GM18868 (cell line): ENCODE data around the gene TNFRSF18.

Experiments
- ATAC-seq: cut with Tn5 transposase; IDR thresholded peaks from one replicate; pipeline ENCODE4 v1.9.1; 2021; ENCODE audit warnings: mild to moderate bottlenecking, moderate library complexity; ENCODE audit not compliant: unreplicated experiment

TNFRSF18 gene

DNA sequence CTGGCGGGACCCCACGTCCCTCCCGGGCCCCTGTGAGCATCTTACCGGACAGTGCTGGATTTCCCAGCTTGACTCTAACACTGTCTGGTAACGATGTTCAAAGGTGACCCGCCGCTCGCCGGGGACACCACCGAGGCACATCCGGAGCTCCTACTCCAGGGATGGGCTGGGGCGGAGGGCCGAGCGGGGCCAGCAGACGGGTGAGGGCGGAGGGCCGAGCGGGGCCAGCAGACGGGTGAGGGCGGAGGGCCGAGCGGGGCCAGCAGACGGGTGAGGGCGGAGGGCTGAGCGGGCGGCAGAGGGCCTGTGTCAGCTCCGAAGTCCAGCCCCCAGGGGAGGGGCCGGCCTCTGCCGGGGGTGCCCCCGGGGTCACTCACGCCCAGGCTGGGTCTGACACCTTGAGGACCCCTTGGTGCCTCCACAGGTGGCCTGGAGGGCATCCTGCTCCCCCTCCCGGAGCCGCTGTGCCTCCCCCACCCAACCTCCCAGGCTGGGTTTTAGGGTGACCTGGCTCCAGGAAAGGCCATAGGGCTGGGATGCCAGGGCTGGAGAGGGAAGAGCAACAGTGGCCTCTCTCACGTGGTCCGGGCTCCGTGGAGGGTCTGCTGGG lies 38.4 kb downstream of the TNFRSF18 start:
- ATAC-seq, result no peak

DNA sequence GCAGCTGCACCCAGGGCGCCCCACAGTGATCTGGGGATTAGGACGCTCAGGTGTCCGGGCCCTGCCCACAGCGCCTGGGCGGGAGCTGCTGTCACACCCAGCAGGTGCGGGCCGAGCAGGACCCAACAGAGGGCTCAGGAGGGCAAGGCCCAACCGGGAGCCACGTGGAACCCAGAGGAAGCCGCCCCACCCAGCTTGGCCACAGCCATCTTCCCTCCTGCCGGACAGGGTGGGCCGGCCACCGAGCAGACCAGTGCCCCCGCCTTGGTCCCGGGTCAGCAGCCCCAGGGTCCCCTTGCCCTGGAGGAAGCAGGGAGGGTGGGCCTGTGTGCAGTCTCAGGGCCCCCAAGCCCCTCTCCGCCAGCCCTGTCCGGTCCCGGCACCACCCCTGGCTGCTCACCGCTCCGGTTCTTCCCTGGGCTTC lies 39.0 kb downstream of the TNFRSF18 start:
- no peak for ATAC-seq

DNA sequence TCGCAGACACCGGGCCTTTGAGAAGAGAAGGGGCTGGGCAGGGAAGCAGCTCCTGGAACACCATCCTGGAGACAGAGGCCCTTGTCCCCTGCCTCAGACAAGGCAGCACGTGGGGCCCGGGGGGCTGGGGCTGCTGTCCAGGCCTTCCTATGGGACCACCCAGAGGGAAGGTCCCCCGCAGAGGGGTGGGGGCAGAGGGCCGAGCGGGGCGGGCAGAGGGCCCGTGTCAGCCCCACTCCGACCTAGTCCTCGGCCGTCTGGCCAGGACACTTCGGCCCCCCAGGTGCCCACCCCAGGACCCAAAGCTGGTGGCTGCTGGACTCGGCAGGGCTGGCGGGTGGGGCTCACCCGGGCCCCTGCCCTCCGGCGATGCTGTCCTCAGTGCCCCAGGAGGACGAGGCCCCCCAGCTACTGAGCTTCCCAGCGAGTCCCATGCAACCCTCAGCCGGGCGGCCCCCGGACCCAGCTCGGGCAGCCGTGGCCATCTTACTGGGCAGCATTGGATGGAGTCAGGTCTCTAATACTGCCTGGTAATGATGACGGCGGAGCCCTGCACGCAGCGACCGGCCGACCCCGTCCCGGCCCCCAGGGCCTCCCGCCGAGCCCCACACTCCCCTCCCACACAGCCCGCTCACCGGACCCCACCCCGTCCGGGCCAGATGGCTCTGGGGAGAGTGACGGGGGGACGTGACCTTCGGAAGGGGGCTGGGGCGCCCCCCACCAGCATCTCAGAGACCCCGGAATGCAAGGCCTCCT lies 39.6 kb downstream of the TNFRSF18 start:
- ATAC-seq, result no peak

DNA sequence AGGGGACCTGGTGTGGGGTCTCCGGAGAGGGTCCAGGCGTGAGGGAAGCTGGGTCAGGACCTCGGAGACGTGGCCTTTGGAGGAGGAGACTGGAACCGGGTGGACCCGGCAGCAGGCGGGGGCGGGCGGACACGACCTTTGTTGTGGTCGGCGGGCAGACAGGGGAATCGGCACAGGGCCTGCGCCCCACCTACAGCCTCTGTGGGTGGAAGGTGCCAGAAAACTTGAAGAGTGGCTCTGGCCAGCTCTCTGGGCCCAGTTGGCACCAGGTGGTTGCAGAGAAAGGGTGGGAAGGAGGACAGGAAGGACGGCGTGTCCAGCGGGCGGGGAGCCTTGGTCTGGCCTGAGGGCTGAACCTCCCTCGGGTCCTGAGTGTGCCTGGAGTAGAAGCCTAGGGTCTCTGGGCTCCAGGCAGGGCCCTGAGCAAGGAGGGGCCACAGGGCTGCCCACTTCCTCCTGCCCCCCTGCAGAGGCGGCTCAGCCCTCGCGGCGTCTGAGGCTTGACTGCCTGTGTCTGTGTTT lies 40.4 kb downstream of the TNFRSF18 start:
- no peak for ATAC-seq

DNA sequence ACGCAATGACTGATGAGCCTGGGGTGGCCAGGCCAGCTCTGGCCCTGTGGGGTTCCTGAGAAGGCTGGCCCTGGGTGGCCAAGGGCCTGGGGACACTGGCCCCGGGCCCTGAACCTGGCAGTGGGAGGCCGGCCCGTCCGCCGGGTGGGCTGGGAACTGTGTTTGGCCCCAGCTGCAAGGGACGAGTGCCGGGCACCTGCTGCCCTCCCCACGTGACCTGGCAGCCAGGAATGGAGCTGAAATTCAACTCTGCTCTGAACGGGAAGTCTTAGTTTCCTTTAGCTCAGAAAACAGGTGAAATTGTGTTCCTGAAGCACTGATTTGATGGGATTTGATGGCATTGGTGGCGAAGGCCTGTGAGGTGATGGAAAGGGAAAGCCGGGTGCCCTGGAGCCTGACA lies 40.9 kb downstream of the TNFRSF18 start:
- no peak for ATAC-seq

DNA sequence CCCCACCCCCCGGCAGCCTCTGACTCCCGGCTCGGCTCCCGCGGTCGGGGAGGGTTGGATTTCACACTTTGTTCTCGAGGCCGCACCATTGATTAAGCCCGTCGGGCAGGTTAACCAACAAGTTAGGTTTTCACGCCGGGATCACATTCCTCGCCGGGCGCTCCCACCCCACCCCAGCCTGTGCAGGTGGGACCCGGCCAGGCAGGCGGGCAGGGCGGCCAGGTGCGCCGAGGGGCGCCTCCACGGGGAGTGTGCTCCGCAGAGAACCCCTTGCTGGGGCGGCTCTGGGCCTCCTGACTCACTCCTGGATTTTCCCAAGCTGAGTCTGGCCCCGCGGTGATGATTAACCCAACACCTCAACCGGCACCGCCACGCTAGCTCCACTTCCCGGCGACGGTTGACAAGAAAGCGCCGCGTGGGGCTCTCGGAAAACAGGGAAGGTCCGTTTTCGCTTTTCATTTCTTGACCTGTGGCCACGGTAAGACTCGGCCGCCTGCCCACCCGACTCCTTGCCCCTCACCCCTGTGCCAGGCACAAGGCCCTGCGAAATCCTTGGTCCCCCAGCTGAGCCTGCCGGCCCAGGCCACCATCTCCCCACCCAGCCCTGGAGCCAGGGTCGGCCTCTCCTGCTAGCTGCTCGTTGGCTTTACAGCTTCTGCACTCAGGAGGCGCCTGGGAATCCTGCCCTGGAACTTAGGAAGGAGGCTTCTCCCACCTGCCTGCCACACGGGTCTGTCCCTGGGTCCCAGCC lies 41.5 kb downstream of the TNFRSF18 start:
- ATAC-seq, result no peak

DNA sequence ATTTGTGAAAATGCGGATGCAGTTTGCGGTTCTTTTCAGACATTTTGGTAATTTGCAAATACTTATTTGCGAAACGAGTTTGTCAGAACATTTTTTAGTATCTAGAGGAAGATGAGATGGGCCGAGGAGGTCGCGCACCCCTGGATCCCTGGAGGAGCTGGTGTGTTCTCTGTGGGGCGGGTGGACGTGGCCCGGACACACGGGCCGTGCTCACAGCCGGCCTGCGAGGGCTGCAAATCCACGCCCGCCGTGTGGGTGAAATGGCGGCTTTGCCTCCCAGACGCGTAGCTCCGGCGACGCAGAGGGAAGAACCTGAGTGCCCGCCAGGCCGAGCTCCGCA lies 42.1 kb downstream of the TNFRSF18 start:
- ATAC-seq, result no peak

DNA sequence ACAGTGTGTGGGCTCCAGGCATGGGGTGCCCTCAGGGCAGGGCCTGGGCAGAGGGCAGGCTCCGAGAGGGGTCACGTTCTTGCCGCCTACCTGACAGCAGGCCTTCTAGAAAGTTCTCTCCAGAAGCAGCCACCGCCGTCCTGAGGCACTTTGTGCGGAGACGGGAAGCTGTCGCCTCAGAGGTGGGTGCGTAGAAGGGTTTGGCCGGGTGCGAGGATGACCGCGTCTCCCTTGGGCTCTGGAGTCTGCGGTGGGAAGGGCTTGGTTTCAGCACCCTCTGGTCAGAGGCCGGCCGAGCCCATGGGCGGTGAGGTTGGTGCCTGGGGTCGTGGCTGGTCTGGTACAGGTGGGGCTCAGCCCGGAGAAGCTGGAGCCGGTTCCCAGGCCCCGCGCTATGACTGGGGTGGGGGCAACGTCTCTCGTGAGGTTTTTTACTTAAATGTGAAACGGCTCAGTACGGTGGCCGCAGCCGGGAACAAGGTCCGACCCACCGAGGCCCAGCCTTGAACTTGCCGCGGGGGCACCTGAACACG lies 42.8 kb downstream of the TNFRSF18 start:
- ATAC-seq, result no peak

DNA sequence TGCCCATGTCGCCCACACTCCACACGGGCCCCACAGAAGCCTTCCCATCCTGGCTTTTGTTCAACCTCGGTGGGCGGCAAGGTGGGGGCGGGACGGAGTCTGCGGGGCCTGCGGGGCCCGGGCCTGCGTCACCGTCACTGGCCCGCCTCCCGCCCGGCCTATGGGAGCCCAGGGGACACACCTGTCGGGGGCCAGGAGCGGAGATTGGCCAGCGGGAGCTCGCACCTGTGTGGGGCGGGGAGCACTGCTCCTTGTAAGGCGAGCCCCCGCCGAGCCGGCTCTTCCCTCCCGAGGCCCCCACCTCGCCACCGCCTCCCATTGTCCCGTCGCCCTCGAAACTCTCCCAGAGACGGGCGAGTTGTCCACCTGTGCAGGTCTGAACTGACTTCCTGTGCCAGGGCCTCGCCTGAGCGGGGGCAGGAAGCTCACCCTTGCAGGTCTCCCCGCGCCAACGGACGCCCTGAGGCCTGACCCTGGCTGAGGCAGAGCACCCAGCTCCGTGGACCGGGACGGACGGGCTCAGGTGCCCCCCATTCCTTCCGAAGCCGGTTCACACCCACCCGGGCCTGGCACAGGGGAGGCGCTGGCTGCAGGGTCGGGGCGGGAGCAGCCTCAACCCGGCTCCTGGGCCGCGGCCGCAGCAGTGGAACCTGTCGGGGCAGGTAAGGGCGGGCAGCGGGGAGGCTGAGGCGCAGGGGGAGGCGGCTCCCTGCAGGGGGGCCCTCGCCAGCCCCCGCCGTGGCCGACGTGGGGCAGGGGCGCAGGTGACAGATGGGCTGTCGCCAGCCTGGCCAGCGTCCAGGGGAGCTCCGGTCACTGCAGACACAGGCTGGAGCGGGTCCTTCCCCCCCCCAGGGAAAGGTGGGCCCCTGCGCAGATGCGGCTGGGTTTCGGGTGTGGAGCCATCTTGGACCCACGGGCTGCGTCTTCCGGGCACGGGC lies 43.5 kb downstream of the TNFRSF18 start:
- ATAC-seq, result no peak

DNA sequence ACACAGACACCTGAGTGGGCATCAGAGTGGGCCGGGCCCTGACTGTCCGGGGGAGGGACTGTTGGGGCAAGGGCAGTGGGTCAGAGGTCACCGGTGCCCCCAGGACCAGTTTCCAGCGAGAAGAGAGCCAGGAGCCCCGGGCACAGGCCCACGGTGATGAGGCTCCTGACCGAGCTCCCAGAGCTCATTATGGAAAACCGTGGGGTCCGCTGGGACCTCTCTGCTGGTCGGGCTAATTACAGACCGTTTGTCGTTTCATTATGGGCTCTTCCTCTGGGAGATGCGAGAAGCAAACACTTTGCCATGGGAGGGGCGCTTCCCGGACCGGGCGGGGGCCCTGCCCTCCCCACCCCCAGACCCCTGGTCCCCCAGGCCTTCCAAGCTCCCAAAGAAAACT lies 44.7 kb downstream of the TNFRSF18 start:
- no peak for ATAC-seq

DNA sequence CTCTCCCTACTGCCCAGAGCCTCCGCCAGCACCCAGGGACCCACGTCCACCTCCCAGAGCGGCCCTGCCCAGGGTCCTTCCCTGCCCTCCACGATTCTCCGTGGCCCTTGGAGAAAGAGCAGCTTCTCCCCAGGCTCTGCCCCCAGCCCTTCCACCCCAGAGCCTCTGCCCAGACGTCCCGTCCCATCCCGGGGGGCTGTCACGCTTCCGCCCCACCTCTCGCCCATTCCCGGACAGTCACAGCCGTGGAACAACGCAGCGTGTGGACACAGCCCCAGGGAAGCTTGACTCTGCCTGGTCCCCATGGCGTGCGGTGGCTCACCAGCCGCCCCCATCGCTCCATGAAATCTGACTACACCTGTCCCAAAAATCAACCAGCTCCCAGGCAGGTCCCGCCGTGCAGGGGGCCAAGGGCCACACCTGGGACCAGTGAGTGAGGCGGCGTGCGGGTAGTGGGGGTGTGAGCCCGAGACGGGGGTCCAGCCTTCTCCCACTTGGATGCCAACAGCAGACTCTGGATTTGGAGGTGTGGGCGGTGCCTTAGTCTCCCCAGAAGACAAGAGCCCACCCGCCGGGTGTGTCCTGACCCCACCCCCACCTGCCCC lies 45.2 kb downstream of the TNFRSF18 start:
- ATAC-seq, result no peak

DNA sequence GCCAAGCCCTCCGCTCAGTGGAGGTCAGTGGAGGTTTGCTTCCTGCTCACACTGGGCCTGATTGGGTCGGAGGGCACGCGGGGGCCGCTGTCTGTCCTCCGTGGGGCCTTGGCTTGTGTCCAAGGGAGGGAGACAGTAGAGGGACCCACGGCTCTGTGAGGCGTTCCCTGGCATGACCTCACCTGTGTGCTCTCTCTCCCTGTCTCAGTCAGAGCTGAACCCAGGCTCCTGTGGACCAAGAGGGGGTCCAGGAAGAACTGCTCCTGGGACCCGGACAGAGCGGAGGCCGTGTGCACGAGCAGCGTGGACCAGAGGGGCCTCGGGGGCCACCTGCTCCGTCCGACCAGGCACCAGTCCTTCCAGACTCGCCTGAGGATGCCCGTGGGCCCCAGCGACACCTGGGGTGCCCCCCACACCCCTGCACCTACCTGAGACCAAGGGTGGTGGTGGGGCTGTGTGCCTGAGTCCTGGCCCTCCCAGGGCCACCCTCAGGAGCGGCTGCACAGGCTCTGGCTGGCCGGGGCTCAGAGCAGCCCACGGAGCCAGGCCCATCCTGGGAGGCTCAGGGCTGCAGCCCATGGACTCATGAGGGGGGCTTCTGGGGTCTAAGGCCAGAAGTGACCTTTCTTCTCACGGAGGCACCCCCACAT lies 46.0 kb downstream of the TNFRSF18 start:
- no peak for ATAC-seq

DNA sequence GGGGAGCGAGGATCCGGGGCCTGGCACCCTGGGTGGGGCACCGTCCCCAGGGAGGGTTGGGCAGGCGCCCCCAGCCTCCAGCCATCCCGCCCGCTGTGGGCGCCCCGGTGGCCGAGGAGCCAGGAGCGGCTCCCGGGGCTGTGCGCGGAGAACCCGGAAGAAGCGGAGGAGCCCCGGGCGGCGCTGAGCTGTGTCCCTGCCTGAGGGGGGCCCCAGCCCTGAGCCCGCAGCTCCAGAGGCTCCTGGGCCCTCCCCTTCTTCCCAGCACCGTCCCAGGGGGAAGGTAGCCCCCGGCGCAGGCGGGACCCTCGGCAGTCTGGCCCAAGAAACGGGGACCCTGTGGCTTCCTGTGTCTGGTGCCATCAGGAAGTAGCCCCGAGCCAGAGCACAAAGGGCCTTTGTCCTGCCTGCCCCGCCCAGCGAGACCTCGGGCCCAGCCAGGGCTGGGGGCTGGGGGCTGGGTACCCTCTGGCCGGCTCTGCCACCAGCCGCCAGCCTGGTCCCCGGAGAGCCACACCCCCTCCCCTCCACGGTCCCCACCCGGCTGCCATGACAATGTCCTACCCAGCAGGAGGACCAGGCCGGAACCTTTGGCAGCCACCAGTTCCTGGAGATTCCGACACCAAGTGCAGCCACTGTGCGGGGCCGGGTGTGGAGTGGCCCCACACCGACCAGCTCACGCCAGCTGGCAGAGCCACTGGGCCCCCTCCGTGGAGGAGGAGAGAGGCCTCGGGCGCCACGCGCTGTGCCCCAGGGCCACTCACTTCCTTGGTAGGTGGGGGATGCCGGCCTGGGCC lies 48.3 kb downstream of the TNFRSF18 start:
- ATAC-seq, result peak; percentile 45

DNA sequence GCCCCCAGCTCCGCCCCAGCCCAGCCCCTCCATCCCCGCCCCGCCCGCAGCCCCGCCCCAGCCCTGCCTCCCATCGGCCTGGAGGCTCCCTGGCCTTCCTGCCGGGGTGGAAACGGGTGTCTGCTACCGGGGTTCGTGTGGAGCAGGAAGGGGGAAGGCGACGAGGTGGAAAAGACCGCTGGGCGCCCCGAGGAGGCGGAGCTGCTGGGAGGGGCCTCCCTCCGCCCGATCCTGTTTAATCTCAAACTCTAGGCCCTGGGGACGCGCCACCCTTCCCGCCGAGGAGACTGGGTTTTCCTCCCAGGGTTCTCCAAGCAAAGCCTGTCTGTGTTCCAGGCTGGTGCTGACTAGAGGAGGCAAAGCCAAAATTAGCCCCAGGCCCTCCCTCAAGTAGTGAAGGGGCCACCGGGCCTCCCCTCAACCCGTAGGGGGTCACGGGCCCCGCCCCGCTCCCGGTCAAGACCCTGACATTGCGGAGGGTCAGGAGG lies 48.9 kb downstream of the TNFRSF18 start:
- peak; percentile 59 for ATAC-seq

DNA sequence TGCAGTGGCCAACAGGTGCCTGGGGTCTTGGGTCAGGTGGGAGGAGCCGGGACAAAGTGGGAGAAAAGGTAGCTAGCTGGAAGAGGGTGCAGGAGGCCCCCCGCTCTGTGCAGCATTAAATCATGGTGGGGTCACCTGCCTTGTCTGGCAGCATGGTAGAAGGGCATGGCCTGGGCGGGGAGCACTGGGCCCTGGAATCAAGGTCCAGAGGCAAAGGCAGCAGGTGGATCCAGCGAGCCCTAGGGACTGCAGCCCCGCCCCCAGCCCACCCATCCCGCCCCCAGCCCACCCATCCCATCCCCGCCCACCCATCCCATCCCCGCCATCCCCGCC lies 49.4 kb downstream of the TNFRSF18 start:
- ATAC-seq, result no peak

DNA sequence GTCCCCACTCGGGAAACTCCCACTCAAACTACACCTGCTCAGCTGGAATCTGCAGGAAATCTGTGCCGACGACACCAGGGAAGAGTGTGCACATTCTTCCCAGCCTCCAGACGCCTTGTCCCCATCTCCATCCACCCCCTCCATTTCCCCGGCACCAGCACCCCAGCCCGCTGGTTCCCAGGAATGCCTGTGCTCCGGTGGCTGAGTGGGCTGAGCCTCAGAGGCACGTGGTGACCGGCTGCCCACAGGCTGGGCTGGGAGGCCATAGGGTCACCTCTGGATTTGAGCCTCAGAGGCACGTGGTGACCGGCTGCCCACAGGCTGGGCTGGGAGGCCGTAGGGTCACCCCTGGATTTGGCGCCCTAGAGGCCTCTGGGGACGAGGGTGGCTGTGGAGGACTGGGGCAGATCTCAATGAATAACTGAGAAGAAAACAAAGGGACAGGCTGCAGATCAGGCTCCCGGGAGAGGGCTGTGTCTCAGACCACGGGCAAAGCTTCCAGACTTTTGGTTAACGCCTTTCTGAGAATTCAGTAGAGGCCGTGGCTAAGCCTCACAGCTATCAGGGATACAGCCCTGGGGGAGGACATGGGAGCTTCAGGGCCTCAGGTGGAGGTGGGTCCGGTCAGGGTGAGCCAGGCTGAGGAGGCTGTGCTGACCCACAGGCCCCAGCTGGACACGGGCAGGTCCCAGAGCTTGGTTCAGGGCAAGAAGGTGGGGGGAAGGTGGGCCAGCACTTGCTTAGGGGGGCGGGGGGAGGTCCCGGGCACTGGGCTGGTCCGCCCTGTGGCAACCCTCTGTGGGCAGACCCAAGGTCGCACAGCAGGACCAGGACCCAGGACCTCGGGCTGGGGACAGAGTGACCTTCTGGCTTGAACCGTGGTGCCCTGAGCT lies 50.0 kb downstream of the TNFRSF18 start:
- ATAC-seq, result no peak

DNA sequence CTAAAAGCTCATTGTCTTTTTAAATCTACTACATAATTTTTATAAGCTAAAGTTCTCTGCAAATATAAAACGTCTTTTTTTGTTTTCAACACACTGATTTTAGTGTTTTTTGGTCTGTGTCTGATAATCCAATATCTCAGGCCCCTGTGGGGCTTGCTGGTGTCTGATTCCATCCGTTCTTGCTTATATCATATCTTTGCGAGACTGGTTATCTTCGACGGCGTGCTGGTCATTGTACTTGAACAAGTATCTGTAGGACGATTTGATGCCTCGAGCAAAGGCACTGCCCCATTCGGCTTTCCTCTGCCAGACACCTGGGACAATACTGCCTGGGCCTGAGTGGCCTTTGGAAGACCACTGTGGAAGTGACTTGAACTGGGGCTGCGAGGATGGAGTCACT lies 51.1 kb downstream of the TNFRSF18 start:
- ATAC-seq, result no peak

DNA sequence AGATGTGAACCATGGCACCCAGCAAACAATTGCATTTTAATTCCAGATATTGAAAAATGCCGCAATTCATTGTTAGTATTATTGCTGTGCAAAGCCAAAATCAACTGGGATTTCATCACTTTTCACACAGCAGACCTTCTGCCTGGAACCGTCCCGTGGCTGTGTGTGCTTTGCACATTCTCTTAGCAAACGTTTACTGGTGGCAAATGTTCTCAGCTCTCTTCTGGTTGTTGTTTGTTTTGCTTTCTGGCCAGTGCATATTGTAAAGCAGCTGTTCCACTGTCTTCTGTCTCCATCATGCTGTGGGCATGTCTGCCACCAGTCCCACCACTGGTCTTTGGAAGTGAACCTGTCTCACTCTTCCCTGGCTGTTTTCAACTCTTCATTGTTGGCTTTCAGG lies 52.5 kb downstream of the TNFRSF18 start:
- no peak for ATAC-seq
